Brain microvascular endothelial cell (primary cell): ENCODE results near the gene MAGEA2.
"Not testable (repeated sequence)": the region's sequence is repeated elsewhere in the genome, so short reads cannot be mapped to it uniquely, and the experiment has no call there.

ENCODE experiments used
- DNase-seq: peaks from one replicate; pipeline ENCODE4 v3.0.0-alpha.2; 2020
- H3K27ac ChIP-seq: fragments of 250-450 bp; sonication (Bioruptor Pico); 2 replicates; pipeline ENCODE4 v1.5.1; 2020; ENCODE audit warnings: mild to moderate bottlenecking, moderate library complexity
- H3K27me3 ChIP-seq: fragments of 250-450 bp; sonication (Bioruptor Pico); replicated peaks from 2 replicates; pipeline ENCODE4 v1.5.1; 2020; ENCODE audit warnings: mild to moderate bottlenecking
- H3K36me3 ChIP-seq: fragments of 250-450 bp; sonication (Bioruptor Pico); replicated peaks from 2 replicates; pipeline ENCODE4 v1.5.1; 2020; ENCODE audit warnings: mild to moderate bottlenecking
- H3K4me3 ChIP-seq: 2 replicates; pipeline ENCODE4 v1.5.1; 2011; ENCODE audit warnings: low read depth, mild to moderate bottlenecking, control low read depth, low read length, moderate library complexity
- in situ Hi-C: cut with HindIII; loops from 2 replicates; pipeline ENCODE4 v1.10.0; 2017; ENCODE audit warnings: low sequenced_read_pairs, low pct_ligation_motif_present
- TF ChIP-seq, protein P1 (sequence below): IDR thresholded peaks from 2 replicates; pipeline ENCODE4 v1.5.1; 2011; ENCODE audit warnings: low read depth, mild to moderate bottlenecking, moderate library complexity, low read length, control low read depth, inconsistent platforms; ENCODE audit errors: missing control alignments

Gene MAGEA2, protein sequence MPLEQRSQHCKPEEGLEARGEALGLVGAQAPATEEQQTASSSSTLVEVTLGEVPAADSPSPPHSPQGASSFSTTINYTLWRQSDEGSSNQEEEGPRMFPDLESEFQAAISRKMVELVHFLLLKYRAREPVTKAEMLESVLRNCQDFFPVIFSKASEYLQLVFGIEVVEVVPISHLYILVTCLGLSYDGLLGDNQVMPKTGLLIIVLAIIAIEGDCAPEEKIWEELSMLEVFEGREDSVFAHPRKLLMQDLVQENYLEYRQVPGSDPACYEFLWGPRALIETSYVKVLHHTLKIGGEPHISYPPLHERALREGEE

DNA sequence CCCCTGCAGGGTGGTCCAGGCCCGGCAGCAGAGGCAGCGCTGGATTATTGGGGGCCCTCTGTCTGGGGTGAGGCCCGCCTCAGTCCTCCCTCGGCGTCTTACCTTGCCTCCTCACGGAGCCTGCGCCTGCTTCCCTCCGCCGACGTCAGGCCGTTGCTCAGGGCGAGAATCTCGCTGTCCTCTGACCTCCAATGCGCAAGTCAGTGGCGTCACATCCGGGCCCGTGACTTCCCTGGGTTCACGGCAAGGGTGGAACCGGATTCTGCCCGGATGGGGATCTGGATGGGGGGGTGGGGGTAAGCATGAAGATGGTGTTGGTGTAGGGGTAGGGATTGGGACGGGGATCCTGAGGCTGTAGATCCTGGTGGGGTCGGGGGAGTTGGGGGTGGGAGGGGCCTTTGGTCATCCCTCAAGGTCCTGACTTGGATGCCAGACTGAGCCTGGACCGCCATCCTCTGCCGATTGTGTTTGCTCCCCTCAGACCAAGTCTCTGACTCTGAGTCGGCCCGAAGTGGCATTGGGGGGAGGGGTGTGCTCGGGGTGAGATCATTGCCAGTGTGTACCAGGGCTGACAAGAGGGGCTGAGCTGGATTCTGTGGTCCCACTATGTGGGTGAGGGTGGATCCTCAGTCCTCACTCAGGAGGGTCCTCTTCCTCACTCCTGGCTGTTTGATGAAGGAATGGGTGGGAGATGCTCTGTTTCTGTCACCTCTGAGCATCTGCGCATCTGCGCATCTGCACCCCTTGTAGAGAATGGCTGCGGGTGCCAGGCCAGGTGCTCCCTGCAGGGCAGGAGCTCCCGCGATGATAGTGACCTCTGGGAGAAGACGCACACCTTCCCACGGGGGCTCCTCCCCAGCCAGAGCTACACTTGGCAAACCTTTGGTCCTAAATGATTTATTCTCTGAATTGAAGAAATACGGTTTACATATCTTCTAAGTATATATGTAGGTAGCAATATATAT is at the start of gene MAGEA2:
MAGEA2 (minus strand) TSS at position 157 of the 965 bp plus-strand sequence. CDS start 2,479 bp downstream, outside the sequence.
- H3K4me3 ChIP-seq, DNase-seq, H3K27ac ChIP-seq, H3K27me3 ChIP-seq, in situ Hi-C loops, H3K36me3 ChIP-seq: not testable (repeated sequence)

- in situ Hi-C loops, result no loop called here
- no peak for DNase-seq
Observed at GRCh38 chrX:152798945-152799344, 45.3 kb upstream of the MAGEA2 start.

GRCh38 chrX:152787062-152787461 is 33.4 kb upstream of the MAGEA2 start:
- H3K27ac ChIP-seq, H3K36me3 ChIP-seq, in situ Hi-C loops, H3K4me3 ChIP-seq, DNase-seq, H3K27me3 ChIP-seq: not testable (repeated sequence)

More at GRCh38 chrX:152798945-152799344, 45.3 kb upstream of the MAGEA2 start:
- H3K36me3 ChIP-seq, result no peaks in the 10 kb centered on the region
- H3K4me3 ChIP-seq, result no peak overlapping the region
- TF ChIP-seq, protein P1, sequence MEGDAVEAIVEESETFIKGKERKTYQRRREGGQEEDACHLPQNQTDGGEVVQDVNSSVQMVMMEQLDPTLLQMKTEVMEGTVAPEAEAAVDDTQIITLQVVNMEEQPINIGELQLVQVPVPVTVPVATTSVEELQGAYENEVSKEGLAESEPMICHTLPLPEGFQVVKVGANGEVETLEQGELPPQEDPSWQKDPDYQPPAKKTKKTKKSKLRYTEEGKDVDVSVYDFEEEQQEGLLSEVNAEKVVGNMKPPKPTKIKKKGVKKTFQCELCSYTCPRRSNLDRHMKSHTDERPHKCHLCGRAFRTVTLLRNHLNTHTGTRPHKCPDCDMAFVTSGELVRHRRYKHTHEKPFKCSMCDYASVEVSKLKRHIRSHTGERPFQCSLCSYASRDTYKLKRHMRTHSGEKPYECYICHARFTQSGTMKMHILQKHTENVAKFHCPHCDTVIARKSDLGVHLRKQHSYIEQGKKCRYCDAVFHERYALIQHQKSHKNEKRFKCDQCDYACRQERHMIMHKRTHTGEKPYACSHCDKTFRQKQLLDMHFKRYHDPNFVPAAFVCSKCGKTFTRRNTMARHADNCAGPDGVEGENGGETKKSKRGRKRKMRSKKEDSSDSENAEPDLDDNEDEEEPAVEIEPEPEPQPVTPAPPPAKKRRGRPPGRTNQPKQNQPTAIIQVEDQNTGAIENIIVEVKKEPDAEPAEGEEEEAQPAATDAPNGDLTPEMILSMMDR, result no peak
- H3K27ac ChIP-seq, result no peak overlapping the region
- H3K27me3 ChIP-seq, result no peaks in the 10 kb centered on the region

DNA sequence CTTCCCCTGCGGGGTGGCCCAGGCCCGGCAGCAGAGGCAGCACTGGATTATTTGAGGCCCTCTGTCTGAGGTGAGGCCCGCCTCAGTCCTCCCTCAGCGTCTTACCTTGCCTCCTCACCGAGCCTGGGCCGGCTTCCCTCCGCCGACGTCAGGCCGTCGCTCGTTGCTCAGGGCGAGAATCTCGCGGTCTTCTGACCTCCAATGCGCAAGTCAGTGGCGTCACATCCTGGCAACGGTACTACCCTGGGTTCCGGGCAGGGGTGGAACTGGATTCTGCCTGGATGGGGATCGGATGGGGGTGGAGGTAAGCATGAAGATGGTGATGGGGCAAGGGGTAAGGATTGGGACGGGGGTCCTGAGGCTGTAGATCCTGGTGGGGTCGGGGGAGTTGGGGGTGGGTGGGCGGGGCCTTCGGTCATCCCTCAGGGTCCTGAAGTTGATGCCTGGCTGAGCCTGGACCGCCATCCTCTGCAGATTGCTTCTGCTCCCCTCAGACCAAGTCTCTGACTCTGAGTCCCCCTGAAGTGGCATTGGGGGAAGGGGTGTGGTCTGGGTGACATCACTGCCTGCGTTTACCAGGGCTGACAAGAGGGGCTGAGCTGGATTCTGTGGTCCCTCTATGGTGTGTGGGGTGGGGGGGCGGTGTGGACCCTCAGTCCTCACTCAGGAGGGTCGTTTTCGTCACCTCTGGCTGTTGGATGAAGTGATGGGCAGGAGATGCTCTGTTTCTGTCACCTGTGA is 16.1 kb upstream of the MAGEA2 start, which contains the start of gene MAGEA6:
MAGEA6 (minus strand) TSS at position 141 of the 741 bp plus-strand sequence. CDS start 2,039 bp downstream, outside the sequence.
- H3K27me3 ChIP-seq, H3K27ac ChIP-seq, H3K4me3 ChIP-seq, H3K36me3 ChIP-seq, DNase-seq, in situ Hi-C loops: not testable (repeated sequence)

- H3K4me3 ChIP-seq, DNase-seq, in situ Hi-C loops, H3K27ac ChIP-seq, H3K36me3 ChIP-seq, H3K27me3 ChIP-seq: not testable (repeated sequence)
Observed at GRCh38 chrX:152766562-152766961, 12.9 kb upstream of the MAGEA2 start.

DNA sequence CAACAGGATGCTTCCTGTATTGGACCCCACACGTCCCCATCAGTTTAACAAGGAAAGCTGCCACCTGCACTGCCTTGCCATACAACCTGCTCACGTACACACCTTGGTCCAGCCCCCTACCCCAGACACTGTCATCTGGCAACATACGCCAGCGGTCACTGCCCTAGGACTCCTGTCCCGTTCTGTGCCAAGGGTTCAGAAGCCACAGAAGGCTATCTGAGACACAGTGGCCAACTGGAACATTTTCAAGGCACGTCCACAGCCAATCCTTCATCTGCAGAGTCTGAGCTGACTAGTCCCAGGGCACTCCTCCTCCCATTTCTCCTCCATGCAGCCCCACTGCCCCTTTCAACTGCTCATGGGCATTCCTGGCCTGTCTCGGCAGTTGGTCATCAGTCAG is 7.9 kb upstream of the MAGEA2 start:
- DNase-seq, H3K27me3 ChIP-seq, H3K4me3 ChIP-seq, in situ Hi-C loops, H3K27ac ChIP-seq, H3K36me3 ChIP-seq: not testable (repeated sequence)

DNA sequence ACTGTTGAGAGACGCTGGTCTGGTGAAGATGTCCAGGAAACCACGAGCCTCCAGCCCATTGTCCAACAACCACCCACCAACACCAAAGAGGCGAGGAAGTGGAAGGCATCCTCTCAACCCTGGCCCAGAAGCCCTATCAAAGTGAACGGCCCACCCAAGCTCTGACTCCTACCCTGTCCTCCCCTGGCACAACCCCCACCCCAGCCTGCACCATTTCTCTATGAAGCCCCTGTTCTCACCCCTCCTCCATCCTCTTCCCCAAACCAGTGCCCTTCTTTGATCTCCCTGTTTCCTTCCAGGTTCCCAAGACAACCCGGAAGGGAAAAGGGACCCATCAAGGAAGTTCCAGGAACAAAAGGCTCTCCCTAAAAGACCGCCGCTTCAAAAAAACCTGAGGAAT is 5.9 kb upstream of the MAGEA2 start:
- H3K27ac ChIP-seq, DNase-seq: not testable (repeated sequence)

GRCh38 chrX:152758918-152759317 is 5.3 kb upstream of the MAGEA2 start, which contains the start of gene CSAG3:
TSS of gene CSAG3 (plus strand) at chrX:152759218.
- DNase-seq, H3K36me3 ChIP-seq, in situ Hi-C loops, H3K27me3 ChIP-seq, H3K27ac ChIP-seq, H3K4me3 ChIP-seq: not testable (repeated sequence)

More for the DNA sequence above, 5.9 kb upstream of the MAGEA2 start:
- H3K4me3 ChIP-seq, H3K27me3 ChIP-seq, H3K36me3 ChIP-seq, in situ Hi-C loops: not testable (repeated sequence)

GRCh38 chrX:152754871-152755270 is 1.2 kb upstream of the MAGEA2 start:
- DNase-seq, H3K27me3 ChIP-seq, in situ Hi-C loops, H3K36me3 ChIP-seq, H3K27ac ChIP-seq, H3K4me3 ChIP-seq: not testable (repeated sequence)
